ENCODE results near the gene ING2. TPM values are rescaled to one million over a fixed set of nuclear protein-coding genes. Genes with fewer than 3 reads are reported as not detected.

The ING2 gene
- total and polyA plus RNA-seq, 2 of the 8 experiments (the other 6 are each of a cell fraction or from before 2014, with no cell fraction given) = 5.1 to 16.1 TPM

DNA sequence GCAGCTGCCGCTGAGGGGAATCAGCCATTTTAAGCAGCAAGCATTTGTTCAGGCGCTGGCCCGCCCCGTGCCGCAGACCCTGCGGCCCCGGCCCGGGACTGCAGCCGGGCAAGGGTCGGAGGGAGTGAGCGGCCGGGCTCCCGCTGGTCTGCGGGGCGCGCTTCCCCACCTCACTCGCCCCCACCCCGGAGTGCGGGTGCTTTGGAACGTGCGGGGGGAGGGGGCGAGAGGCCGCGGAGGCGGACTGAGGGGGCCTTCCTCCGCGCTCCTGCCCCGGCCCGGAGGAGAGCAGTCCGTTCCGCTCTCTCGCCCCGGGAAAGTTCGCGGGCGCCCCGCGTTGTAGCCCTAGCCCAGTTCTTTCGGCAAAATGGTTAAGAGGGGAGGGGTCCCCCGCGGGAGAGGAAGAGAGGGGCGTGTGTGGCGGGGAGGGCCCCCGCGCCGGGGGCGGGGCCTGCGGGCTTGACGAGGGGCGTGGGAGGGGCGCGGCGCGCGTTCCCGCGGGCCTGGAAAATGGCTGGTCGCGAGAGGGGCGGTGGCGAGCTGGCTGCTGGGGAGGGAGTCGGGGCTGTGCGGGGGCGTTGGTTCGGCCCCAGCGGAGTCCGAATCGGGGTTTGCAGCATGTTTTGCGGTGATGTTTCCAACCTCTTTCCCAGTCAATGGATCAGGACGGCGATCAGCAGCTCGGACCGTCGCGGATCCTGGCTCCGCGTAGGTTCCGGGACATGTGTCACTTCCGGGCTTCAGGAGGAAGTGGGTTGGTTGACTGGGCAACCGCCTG is 942 bp downstream of the ING2 start (continued):
- TF ChIP-seq EGR1 (IDR thresholded peaks at IDR 0.05; ENCODE audit: borderline replicate concordance, low read depth, low read length) (peak; percentile 79), CREB1 (IDR thresholded peaks at IDR 0.05) (peak; percentile 72), SIN3A (conservative IDR thresholded peaks at IDR 0.05 in 1 of 2, IDR thresholded peaks at IDR 0.05 in 1 of 2; ENCODE audit: low read depth in 1 of 2, low read length in 2 of 2) (peak; percentile 96 to 98; a peak in 3 of 4 replicates), TCF12 (IDR thresholded peaks at IDR 0.05; ENCODE audit: low read depth, low read length) (no peak), KDM5A (IDR thresholded peaks at IDR 0.05; ENCODE audit: low read length) (no peak), MAFK (IDR thresholded peaks at IDR 0.05; ENCODE audit: low read depth, low read length) (no peak), CEBPB (IDR thresholded peaks at IDR 0.05; ENCODE audit: low read depth, low read length) (no peak), TBP (IDR thresholded peaks at IDR 0.05; ENCODE audit: low read depth, low read length) (0 out of 2 replicates have a peak, but pooled peaks have one; percentile 35), BCL11A (IDR thresholded peaks at IDR 0.05; ENCODE audit: low read depth in 2 of 2, low read length in 2 of 2) (no peak), SAP30 (IDR thresholded peaks at IDR 0.05; ENCODE audit: insufficient read depth, insufficient replicate concordance, low read length) (no peak), SUZ12 (IDR thresholded peaks at IDR 0.05; ENCODE audit: low read length) (no peak), GABPA (IDR thresholded peaks at IDR 0.05; ENCODE audit: borderline replicate concordance, insufficient read depth, low read length) (peak; percentile 85; the same call in 1 of the 2 replicates), RAD21 (IDR thresholded peaks at IDR 0.05 in 1 of 2, conservative IDR thresholded peaks at IDR 0.05 in 1 of 2; ENCODE audit: low read depth in 2 of 2, low read length in 2 of 2) (no peak), SP1 (IDR thresholded peaks at IDR 0.05; ENCODE audit: low read depth, low read length) (0 out of 2 replicates have a peak, but pooled peaks have one; percentile 6), POLR2AphosphoS5 (IDR thresholded peaks at IDR 0.05; ENCODE audit: low read depth, low read length) (peak; percentile 92), YY1 (IDR thresholded peaks at IDR 0.05; ENCODE audit: low read depth, low read length) (peak; percentile 81; the same call in 1 of the 2 replicates), RFX5 (IDR thresholded peaks at IDR 0.05; ENCODE audit: borderline replicate concordance, low read depth, low read length) (no peak), TAF1 (IDR thresholded peaks at IDR 0.05; ENCODE audit: low read depth, low read length) (peak; percentile 74), CHD2 (IDR thresholded peaks at IDR 0.05; ENCODE audit: low read length) (no peak), TAF7 (optimal IDR thresholded peaks at IDR 0.05; ENCODE audit: borderline replicate concordance, low read depth, low read length) (peak; percentile 34), KDM1A (IDR thresholded peaks at IDR 0.05; ENCODE audit: borderline replicate concordance, low read length) (no peak), ASH2L (IDR thresholded peaks at IDR 0.05; ENCODE audit: low read length) (peak; percentile 95)

Data from H1 (cell line).